Effector CD8-positive, alpha-beta T cell (primary cell): ENCODE measurements around the gene NPY.
"Not testable (repeated sequence)": the region's sequence is repeated elsewhere in the genome, so short reads cannot be mapped to it uniquely, and the experiment has no call there.

Experiments
- DNase-seq: peaks from one replicate; lab custom pipeline; 2025; lab: John Stamatoyannopoulos, UW
- total RNA-seq, 4 experiments: gene quantifications; one replicate each; lab custom pipeline; 2026; lab: John Stamatoyannopoulos, UW

Gene NPY
- 0 reads per million in 4 experiments for total RNA-seq

DNA sequence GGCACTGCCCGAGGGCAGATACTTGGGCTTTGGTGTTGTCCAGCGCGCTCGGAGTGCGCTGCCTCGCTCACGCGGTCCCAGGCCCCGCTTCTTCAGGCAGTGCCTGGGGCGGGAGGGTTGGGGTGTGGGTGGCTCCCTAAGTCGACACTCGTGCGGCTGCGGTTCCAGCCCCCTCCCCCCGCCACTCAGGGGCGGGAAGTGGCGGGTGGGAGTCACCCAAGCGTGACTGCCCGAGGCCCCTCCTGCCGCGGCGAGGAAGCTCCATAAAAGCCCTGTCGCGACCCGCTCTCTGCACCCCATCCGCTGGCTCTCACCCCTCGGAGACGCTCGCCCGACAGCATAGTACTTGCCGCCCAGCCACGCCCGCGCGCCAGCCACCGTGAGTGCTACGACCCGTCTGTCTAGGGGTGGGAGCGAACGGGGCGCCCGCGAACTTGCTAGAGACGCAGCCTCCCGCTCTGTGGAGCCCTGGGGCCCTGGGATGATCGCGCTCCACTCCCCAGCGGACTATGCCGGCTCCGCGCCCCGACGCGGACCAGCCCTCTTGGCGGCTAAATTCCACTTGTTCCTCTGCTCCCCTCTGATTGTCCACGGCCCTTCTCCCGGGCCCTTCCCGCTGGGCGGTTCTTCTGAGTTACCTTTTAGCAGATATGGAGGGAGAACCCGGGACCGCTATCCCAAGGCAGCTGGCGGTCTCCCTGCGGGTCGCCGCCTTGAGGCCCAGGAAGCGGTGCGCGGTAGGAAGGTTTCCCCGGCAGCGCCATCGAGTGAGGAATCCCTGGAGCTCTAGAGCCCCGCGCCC is at the start of gene NPY:
NPY (plus strand) TSS at position 294 of the 802 bp plus-strand sequence. CDS start 1,051 bp downstream, outside the sequence.
- DNase-seq: no peak

- DNase-seq: no peak
Observed at GRCh38 chr7:24239260-24239659, 44.7 kb upstream of the NPY start.

DNA sequence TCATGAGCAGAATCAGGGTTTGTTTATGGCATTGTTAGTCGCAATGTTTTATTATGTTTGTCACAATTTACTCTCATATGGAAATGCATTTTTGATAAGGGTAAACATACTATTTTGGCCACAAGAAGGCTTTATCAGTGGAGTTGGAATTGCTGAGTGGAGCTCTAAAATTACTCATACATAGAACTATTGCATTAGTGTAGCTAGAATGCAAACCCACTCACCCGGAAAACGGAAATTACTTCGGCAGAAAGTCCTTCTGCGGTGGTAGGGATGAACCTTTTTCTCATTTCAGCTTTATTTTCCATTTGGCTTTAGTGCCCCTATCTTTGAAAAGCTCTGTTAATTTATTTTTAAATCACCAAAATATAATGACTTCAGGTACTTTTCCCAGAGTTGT is 42.8 kb upstream of the NPY start:
- DNase-seq: no peak

- no peak for DNase-seq
Observed at GRCh38 chr7:24244554-24244953, 39.4 kb upstream of the NPY start.

GRCh38 chr7:24245362-24245761 is 38.6 kb upstream of the NPY start:
- DNase-seq: no peak

DNA sequence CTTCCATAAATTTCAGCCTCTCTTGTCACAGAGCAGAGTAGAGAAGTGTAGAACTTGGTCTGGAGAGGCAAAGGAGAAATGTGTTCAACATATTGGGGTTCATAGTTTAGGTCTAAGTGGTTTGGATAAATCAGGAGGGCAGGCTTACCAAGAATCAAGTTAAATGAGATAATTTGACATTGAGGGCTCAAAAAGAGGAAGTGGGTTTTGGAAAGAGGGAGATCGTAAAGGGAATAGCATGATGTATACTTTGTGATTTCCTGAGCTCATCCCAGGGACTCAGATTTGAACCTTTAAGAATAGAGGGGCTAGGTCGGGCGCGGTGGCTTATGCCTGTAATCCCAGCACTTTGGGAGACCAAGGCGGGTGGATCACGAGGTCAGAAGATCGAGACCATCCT is 34.7 kb upstream of the NPY start:
- DNase-seq: no peak

- DNase-seq: no peak
Observed at GRCh38 chr7:24251568-24251967, 32.4 kb upstream of the NPY start.

DNA sequence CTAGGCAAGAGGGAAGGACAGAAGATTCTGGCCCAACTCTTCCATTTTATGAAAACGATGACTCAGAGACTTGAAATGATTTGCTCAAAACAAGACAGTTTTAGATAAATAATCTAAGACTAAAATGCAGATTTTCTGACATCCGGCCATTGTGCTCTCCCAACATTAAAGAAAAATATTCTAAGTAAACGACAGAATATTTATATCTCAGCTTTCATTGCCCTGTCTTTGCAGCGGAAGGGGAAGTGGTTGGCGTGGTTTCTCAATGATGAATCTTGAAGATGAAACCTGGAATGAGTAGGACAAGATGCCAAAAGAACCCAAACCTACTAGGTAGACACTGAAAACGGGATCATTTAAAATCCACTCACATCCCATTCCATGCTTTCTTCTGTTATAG is 28.9 kb upstream of the NPY start:
- DNase-seq: no peak

DNA sequence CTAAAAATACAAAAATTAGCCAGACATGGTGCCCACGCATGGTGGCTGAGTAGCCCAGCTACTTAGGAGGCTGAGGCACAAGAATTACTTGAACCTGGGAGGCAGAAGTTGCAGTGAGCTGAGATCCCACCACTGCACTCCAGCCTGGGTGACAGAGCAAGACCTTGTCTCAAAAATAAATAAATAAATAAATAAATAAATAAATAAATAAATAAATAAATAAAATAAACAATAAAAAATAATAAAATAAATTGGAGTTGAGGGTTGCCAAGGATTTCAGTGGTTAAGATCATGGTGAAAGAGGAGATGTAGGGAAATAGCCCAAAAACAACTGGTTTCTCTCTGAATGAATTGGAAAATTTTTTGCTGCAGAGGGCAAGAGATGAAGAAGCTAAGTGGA is 25.7 kb upstream of the NPY start:
- DNase-seq: not testable (repeated sequence)

DNA sequence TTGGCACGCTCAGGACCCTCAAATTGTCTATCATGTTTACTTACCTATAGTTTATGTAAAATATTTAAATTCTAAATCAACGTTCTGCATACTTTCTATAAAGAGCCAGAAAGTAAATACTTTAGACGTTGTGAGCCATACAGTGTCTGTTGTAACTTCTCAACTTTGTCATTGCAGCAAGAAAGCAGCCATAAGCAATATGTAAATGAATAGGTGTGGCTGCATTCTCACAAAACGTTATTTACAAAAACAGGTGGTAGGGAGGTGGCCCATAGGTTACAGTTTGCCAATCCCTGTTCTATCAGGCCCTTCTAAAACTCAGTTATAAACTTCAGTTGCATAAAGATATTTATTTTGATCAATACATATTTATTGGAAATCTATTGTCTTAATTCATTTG is 12.1 kb upstream of the NPY start:
- DNase-seq: no peak

- no peak for DNase-seq
Observed at GRCh38 chr7:24279512-24279911, 4.5 kb upstream of the NPY start.

DNA sequence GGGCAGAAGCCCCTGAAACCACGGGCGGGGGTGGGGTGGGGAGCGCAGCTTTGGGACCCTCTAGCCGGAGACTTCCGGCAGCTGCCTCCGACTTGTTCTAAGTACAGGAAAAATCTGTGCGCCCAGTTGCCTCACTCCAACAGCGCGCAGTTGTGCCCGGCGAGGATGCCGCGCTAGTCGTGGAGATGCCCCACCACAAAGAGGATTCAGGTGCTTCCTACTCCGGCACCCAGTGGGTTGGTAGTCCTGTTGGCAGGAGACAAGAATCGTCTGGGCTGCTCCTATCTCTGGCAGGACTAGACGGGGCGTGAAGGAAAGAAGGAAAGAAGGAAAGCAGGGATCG is 465 bp upstream of the NPY start:
- DNase-seq: no peak

GRCh38 chr7:24284699-24285506 is 913 bp downstream of the NPY start:
- no peak for DNase-seq

DNA sequence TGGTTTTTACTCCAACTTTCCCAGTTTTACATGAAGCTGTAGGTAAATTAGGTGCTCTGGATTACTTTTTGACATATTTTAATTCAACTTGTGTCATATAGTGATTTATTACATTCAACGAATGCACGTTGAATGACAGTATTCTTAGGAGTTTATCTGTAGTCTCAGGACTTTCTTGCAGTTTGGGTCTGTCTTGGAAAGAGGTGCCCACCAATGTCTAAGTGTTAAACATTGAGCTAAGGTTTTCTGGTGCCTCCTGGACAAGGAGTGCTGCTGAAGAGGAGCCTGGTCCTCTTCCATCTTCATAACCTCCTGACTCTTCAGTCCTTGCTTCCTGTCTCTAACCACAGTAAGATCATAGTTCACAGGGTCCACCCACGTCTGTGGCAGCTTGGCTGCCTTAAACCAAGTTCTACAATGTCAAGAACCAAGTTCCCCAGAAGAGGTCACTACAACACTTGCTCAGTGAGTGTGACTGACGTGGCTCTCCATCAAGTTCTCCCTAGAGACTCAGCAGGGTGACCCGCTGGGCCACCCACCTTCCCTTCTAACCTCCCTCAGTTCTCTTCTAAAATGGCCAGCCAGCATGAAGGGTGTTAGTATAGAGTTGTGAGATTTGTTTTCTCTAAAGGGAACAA is 6.1 kb downstream of the NPY start:
- DNase-seq: no peak

DNA sequence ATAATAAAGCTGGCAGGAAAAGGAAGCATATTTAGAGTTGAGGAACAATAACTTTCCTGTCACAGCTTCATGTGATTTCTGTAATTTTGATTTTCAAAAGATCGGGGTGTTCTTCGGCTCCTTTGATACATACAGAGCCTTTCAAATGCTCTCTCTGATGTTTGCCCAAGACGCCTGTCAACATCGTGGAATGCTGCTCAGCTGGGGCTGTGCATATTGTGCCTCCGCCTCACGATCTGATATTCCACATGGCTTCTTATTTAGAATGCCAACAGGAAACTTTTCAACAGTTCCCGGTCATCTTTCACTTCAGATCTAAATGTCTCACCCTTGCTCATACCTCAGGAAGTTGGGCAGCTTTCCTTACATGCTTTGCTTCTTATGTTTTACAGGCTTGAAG is 7.3 kb downstream of the NPY start:
- DNase-seq: no peak

- no peak for DNase-seq
Observed at GRCh38 chr7:24297362-24297761, 13.4 kb downstream of the NPY start.

- no peak for DNase-seq
Observed at GRCh38 chr7:24298696-24299095, 14.7 kb downstream of the NPY start.

GRCh38 chr7:24299192-24299591 is 15.2 kb downstream of the NPY start:
- DNase-seq: no peak

DNA sequence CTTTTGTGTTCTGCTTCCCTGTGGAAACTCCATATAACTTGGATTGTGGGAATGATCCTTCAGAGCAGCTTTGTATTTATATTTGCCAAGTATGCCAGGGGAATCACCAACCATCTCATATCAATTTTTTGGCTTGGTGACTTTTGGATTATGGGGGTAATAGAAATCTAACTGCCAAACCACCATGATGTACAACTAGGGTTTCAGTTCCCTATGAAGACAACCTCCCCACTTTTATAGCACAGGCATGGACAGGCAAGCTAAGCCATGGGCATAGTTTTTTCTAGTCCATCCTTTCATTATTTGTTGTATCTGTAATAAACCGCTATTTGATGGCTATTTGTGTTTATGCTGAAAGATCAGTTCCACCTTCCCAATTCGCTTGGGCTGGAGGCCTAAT is 17.7 kb downstream of the NPY start:
- DNase-seq: no peak

- no peak for DNase-seq
Observed at GRCh38 chr7:24304494-24305095, 20.6 kb downstream of the NPY start.

DNA sequence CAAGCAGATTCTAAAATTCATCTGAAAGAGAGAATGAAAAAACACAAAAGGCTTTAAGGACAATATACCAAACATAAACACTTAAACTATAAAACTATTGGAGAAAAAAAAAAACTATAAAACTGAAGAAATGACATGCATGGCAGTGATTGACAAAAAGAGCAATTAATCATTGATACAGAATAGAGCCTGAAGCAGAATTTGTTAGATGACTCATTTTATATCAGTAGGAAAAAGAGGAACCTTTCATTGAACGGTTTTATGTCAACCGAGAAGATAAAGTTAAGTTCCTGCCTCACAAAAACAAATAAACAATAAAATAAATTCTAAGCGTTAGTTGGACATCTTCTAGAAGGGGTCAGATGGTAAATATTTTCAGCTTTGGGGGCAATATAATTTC is 23.3 kb downstream of the NPY start:
- DNase-seq: no peak

GRCh38 chr7:24312588-24312987 is 28.6 kb downstream of the NPY start:
- no peak for DNase-seq
